IMR-90 (cell line): ENCODE results near the gene SLC29A2. TPM values are rescaled to one million over a fixed set of nuclear protein-coding genes. Genes with fewer than 3 reads are reported as not detected.

Experiments used
- ATAC-seq: fragments of 200-7000 bp; cut with Tn5 transposase; 2 replicates; pipeline ENCODE4 v1.9.1; 2020; ENCODE audit warnings: low read depth, mild to moderate bottlenecking, moderate library complexity
- BruUV-seq: library from RNA; stranded (reverse); fragments of 400-500 nt; replicated peaks from 2 replicates; lab custom pipeline; 2021; lab: Mats Ljungman, UMichigan
- CTCF ChIA-PET: fragments of 300-600 bp; formaldehyde crosslinking; extraction: SDS; loops from one replicate; lab custom pipeline; 2021; ENCODE audit warnings: antibody characterized with exemption; lab: Yijun Ruan, JAX
- POLR2A ChIA-PET: fragments of 300-600 bp; sonication (Branson Sonifier 250); formaldehyde crosslinking; loops from one replicate; lab custom pipeline; 2022; ENCODE audit warnings: antibody characterized with exemption; ENCODE audit not compliant: unreplicated experiment; lab: Charles Lee
- DNase-seq: peaks from one replicate; pipeline ENCODE4 v3.0.0; 2013
- H2AFZ ChIP-seq: replicated peaks from 2 replicates; pipeline ENCODE3; 2013; ENCODE audit warnings: low read length, mild to moderate bottlenecking; ENCODE audit not compliant: poor library complexity
- H2AK5ac ChIP-seq: 2 replicates; pipeline ENCODE4 v1.6.1; 2013; ENCODE audit warnings: low read depth, low read length, inconsistent platforms
- H2AK9ac ChIP-seq: replicated peaks from 2 replicates; pipeline ENCODE3; 2013; ENCODE audit warnings: mild to moderate bottlenecking, low read depth, low read length, moderate library complexity; ENCODE audit not compliant: poor library complexity
- H2BK120ac ChIP-seq: 2 replicates; pipeline ENCODE4 v1.6.1; 2013; ENCODE audit warnings: low read depth, low read length, inconsistent platforms
- H2BK15ac ChIP-seq: 3 replicates; pipeline ENCODE4 v1.6.1; 2013; ENCODE audit warnings: low read depth, low read length, inconsistent platforms
- H2BK20ac ChIP-seq: 2 replicates; pipeline ENCODE4 v1.6.1; 2013; ENCODE audit warnings: low read depth, mild to moderate bottlenecking, inconsistent platforms, low read length, moderate library complexity
- H2BK5ac ChIP-seq: 2 replicates; pipeline ENCODE4 v1.6.1; 2013; ENCODE audit warnings: mild to moderate bottlenecking, low read depth, low read length, inconsistent platforms; ENCODE audit not compliant: poor library complexity, severe bottlenecking
- H3K14ac ChIP-seq: replicated peaks from 2 replicates; pipeline ENCODE4 v1.6.1; 2013; ENCODE audit warnings: low read depth, low read length, inconsistent platforms
- H3K18ac ChIP-seq: 2 replicates; pipeline ENCODE4 v1.6.1; 2013; ENCODE audit warnings: low read depth, low read length, control low read depth
- H3K23ac ChIP-seq: 2 replicates; pipeline ENCODE4 v1.6.1; 2013; ENCODE audit warnings: low read depth, low read length, inconsistent platforms
- H3K27ac ChIP-seq: 2 replicates; pipeline ENCODE4 v1.5.1; 2013; ENCODE audit warnings: mild to moderate bottlenecking, control low read depth, low read length; ENCODE audit not compliant: insufficient read depth
- H3K27me3 ChIP-seq: 2 replicates; pipeline ENCODE4 v1.6.1; 2013; ENCODE audit warnings: low read length; ENCODE audit not compliant: control insufficient read depth, insufficient read depth
- H3K36me3 ChIP-seq: 2 replicates; pipeline ENCODE4 v1.6.1; 2013; ENCODE audit warnings: low read length, mixed read lengths; ENCODE audit not compliant: control insufficient read depth, insufficient read depth
- H3K4ac ChIP-seq: 2 replicates; pipeline ENCODE4 v1.6.1; 2013; ENCODE audit warnings: low read depth, low read length, inconsistent platforms
- H3K4me1 ChIP-seq: 2 replicates; pipeline ENCODE4 v1.6.1; 2013; ENCODE audit warnings: low read length, mixed read lengths; ENCODE audit not compliant: control insufficient read depth, insufficient read depth
- H3K4me2 ChIP-seq: 2 replicates; pipeline ENCODE4 v1.6.1; 2013; ENCODE audit warnings: low read depth, mild to moderate bottlenecking, control low read depth, low read length, moderate library complexity
- H3K4me3 ChIP-seq: 2 replicates; pipeline ENCODE4 v1.5.1; 2013; ENCODE audit warnings: low read depth, mild to moderate bottlenecking, control low read depth, low read length, moderate library complexity; ENCODE audit not compliant: insufficient read depth
- H3K56ac ChIP-seq: 2 replicates; pipeline ENCODE4 v1.6.1; 2013; ENCODE audit warnings: low read length, inconsistent platforms; ENCODE audit not compliant: insufficient read depth; ENCODE audit errors: extremely low read depth
- H3K79me1 ChIP-seq, 2 experiments: 2 replicates each; pipeline ENCODE4 v1.6.1; 2013; ENCODE audit warnings: low read length in 2 of 2, inconsistent platforms in 1 of 2, low read depth in 1 of 2
- H3K9ac ChIP-seq: 2 replicates; pipeline ENCODE4 v1.6.1; 2013; ENCODE audit warnings: low read depth, low read length, control low read depth
- H3K9me1 ChIP-seq: 2 replicates; pipeline ENCODE4 v1.6.1; 2013; ENCODE audit warnings: low read length, inconsistent platforms; ENCODE audit not compliant: insufficient read depth
- H3K9me3 ChIP-seq: 2 replicates; pipeline ENCODE4 v1.6.1; 2013; ENCODE audit warnings: low read length; ENCODE audit not compliant: control insufficient read depth, insufficient read depth
- H4K20me1 ChIP-seq: 2 replicates; pipeline ENCODE4 v1.6.1; 2013; ENCODE audit warnings: low read length, inconsistent platforms; ENCODE audit not compliant: insufficient read depth
- H4K5ac ChIP-seq: 2 replicates; pipeline ENCODE4 v1.6.1; 2013; ENCODE audit warnings: mild to moderate bottlenecking, low read depth, low read length, control low read depth
- H4K8ac ChIP-seq, 2 experiments: 2 replicates each; pipeline ENCODE4 v1.6.1; 2013; ENCODE audit warnings: low read depth in 2 of 2, low read length in 2 of 2, control low read depth in 1 of 2, inconsistent platforms in 1 of 2
- H4K91ac ChIP-seq: 2 replicates; pipeline ENCODE4 v1.6.1; 2013; ENCODE audit warnings: low read depth, low read length, inconsistent platforms; ENCODE audit not compliant: insufficient read depth
- CHD1 ChIP-seq: IDR thresholded peaks from 2 replicates; pipeline ENCODE4 v1.6.1; 2012; ENCODE audit warnings: low read depth, low read length, improper control_type of control experiment
- CTCF ChIP-seq: conservative IDR thresholded peaks from 2 replicates; pipeline ENCODE4 v1.5.1; 2012; ENCODE audit warnings: mild to moderate bottlenecking, low read depth, low read length, improper control_type of control experiment
- FOS ChIP-seq: fragments of 150-350 bp; IDR thresholded peaks from 2 replicates; pipeline ENCODE4 v1.6.1; 2016; ENCODE audit warnings: low read depth, low read length
- NFE2L2 ChIP-seq: fragments of 150-350 bp; IDR thresholded peaks from 2 replicates; pipeline ENCODE4 v1.6.1; 2016; ENCODE audit warnings: low read depth, mild to moderate bottlenecking, low read length
- POLR2A ChIP-seq: IDR thresholded peaks from 2 replicates; pipeline ENCODE4 v1.6.1; 2012; ENCODE audit warnings: mild to moderate bottlenecking, low read depth, low read length
- RAD21 ChIP-seq: IDR thresholded peaks from 2 replicates; pipeline ENCODE4 v1.6.1; 2012; ENCODE audit warnings: low read length, improper control_type of control experiment
- RCOR1 ChIP-seq: IDR thresholded peaks from 2 replicates; pipeline ENCODE4 v1.6.1; 2012; ENCODE audit warnings: mild to moderate bottlenecking, low read length, improper control_type of control experiment; ENCODE audit not compliant: insufficient replicate concordance
- WGBS, 2 experiments: methylation state at CpG; one replicate each; pipeline versions ENCODE4 v1.1.5 to v1.1.7; 2013; ENCODE audit warnings: missing lambda C conversion rate in 2 of 2; ENCODE audit not compliant: insufficient read length in 1 of 2; ENCODE audit errors: extremely low coverage in 2 of 2; 5-methylcytosine and 5-hydroxymethylcytosine counted together
- dilution Hi-C: fragments of 300-500 bp; cut with HindIII; formaldehyde crosslinking; loops from one replicate; pipeline ENCODE4 v1.14.3; 2018; ENCODE audit warnings: low sequenced_read_pairs; ENCODE audit not compliant: unreplicated experiment
- in situ Hi-C: fragments of 300-500 bp; cut with MboI; formaldehyde crosslinking; loops from 3 replicates; pipeline ENCODE4 v1.14.3; 2019; ENCODE audit warnings: low sequenced_read_pairs, inconsistent platforms, mixed read lengths
- intact Hi-C: fragments of 100-400 bp; cut with micrococcal nuclease; formaldehyde crosslinking; loops from 2 replicates; pipeline ENCODE4 v1.10.0; 2022
- polyA plus RNA-seq, 3 experiments: library from polyadenylated mRNA; depleted of rRNA; stranded (reverse); fragments of >200 nt; gene quantifications; 2 replicates each; pipeline ENCODE4 v1.2.3, GENCODE V29; 2012; ENCODE audit warnings: low replicate concordance in 1 of 3
- total RNA-seq: library from RNA; depleted of rRNA; stranded (reverse); fragments of >200 nt; gene quantifications from 2 replicates; pipeline ENCODE4 v1.2.3, GENCODE V29; 2012

SLC29A2 gene
- total and polyA plus RNA-seq, 2 of the 4 experiments (the other 2 are of a cell fraction), result under 0.01 to 1.2 TPM

GRCh38 chr11:66340596-66341501 is 30.7 kb downstream of the SLC29A2 start (continued):
- TF ChIP-seq FOS, result no peak

GRCh38 chr11:66339686-66340483 is 31.7 kb downstream of the SLC29A2 start:
- dilution Hi-C loops, result no loop called here
- Histone ChIP-seq H3K18ac (no peak overlapping the region), H2BK15ac (no peak overlapping the region), H2AK5ac (no peak overlapping the region), H3K9ac (no peak overlapping the region), H3K4me3 (no peak overlapping the region), H3K23ac (no peak overlapping the region), H2AK9ac (no peak overlapping the region), H2BK5ac (no peak overlapping the region), H4K5ac (no peak overlapping the region), H4K20me1 (peaks cover 30% of the 10 kb centered on the region), H3K36me3 (peaks cover 27% of the 10 kb centered on the region), H4K8ac (no peak overlapping the region), H3K9me3 (no peaks in the 10 kb centered on the region), H3K14ac (no peak overlapping the region), H2AFZ (no peak overlapping the region), H4K91ac (no peak overlapping the region), H3K79me1 (peaks cover 25 to 59% of the 10 kb centered on the region in 2 experiments; a peak in 3 of 4 replicates), H3K27ac (no peak overlapping the region), H3K4ac (no peak overlapping the region), H3K4me1 (peaks cover 20% of the 10 kb centered on the region), H3K56ac (no peak overlapping the region), H3K9me1 (no peaks in the 10 kb centered on the region), H3K27me3 (no peaks in the 10 kb centered on the region), H3K4me2 (no peak overlapping the region), H2BK20ac (no peak overlapping the region), H2BK120ac (no peak overlapping the region)
- intact Hi-C loops, result no loop called here
- in situ Hi-C loops, result no loop called here
- POLR2A ChIA-PET, result no interaction called here
- DNase-seq (no peak), ATAC-seq (no peak)
- TF ChIP-seq CTCF (no peak), NFE2L2 (no peak), POLR2A (no peak), RAD21 (no peak), CHD1 (no peak), RCOR1 (no peak)
- CTCF ChIA-PET, result no interaction called here
- BruUV-seq, result no TSS peak
- 93% methylated on average over 10 of the region's 14 CpGs; no CpG with 5 or more reads in 1 of the 2 experiments for WGBS, 2 experiments
